Neural crest cell (in vitro differentiated cells): ENCODE measurements around the gene LBHD2. TPM values are rescaled to one million over a fixed set of nuclear protein-coding genes. Genes with fewer than 3 reads are reported as not detected.
"Not testable (repeated sequence)": the region's sequence is repeated elsewhere in the genome, so short reads cannot be mapped to it uniquely, and the experiment has no call there.

Experiments
- DNase-seq: peaks from one replicate; pipeline ENCODE4 v3.0.0; 2021; ENCODE audit warnings: low read depth, mixed read lengths, low spot score
- H3K27ac Mint-ChIP-seq: one replicate; pipeline ENCODE4 v1.8.0; 2021; ENCODE audit warnings: mild to moderate bottlenecking, mixed read lengths; ENCODE audit not compliant: unreplicated experiment
- H3K27me3 Mint-ChIP-seq: 2 replicates; pipeline ENCODE4 v1.8.0; 2021; ENCODE audit warnings: low read depth, mild to moderate bottlenecking, mixed read lengths
- H3K36me3 Mint-ChIP-seq: 2 replicates; pipeline ENCODE4 v1.8.0; 2021; ENCODE audit warnings: low read depth, mild to moderate bottlenecking, mixed read lengths
- H3K4me1 Mint-ChIP-seq: 2 replicates; pipeline ENCODE4 v1.8.0; 2021; ENCODE audit warnings: mixed read lengths
- H3K4me3 Mint-ChIP-seq: one replicate; pipeline ENCODE4 v1.8.0; 2021; ENCODE audit warnings: mild to moderate bottlenecking, mixed read lengths
- H3K9me3 Mint-ChIP-seq: 2 replicates; pipeline ENCODE4 v1.8.0; 2021; ENCODE audit warnings: mixed read lengths
- CTCF ChIP-seq: fragments of 200-600 bp; sonication (generic); conservative IDR thresholded peaks from 2 replicates; pipeline ENCODE4 v1.5.0; 2021; ENCODE audit warnings: antibody characterized with exemption, mild to moderate bottlenecking
- total RNA-seq: library from RNA; stranded (reverse); gene quantifications from 2 replicates; pipeline ENCODE4 v1.2.1, GENCODE V29; 2021

Gene LBHD2
- total RNA-seq, 1 donor from 2014 or later, result not detected

- Mint-ChIP-seq H3K36me3 (no peaks in the 10 kb centered on the region), H3K4me1 (peaks cover 10% of the 10 kb centered on the region), H3K4me3 (no peak overlapping the region), H3K9me3 (no peaks in the 10 kb centered on the region), H3K27me3 (peaks cover 14% of the 10 kb centered on the region), H3K27ac (no peak overlapping the region)
- DNase-seq, result no peak
- no peak for TF ChIP-seq CTCF
These were observed 28.6 kb downstream of the LBHD2 start for GRCh38 chr14:103112400-103113243.

- no peak for TF ChIP-seq CTCF
- DNase-seq, result no peak
- Mint-ChIP-seq H3K9me3 (no peaks in the 10 kb centered on the region), H3K4me1 (peaks cover 10% of the 10 kb centered on the region), H3K27me3 (peaks cover 14% of the 10 kb centered on the region), H3K36me3 (no peaks in the 10 kb centered on the region), H3K27ac (no peak overlapping the region), H3K4me3 (no peak overlapping the region)
These were observed 29.3 kb downstream of the LBHD2 start for GRCh38 chr14:103113303-103113702.

DNA sequence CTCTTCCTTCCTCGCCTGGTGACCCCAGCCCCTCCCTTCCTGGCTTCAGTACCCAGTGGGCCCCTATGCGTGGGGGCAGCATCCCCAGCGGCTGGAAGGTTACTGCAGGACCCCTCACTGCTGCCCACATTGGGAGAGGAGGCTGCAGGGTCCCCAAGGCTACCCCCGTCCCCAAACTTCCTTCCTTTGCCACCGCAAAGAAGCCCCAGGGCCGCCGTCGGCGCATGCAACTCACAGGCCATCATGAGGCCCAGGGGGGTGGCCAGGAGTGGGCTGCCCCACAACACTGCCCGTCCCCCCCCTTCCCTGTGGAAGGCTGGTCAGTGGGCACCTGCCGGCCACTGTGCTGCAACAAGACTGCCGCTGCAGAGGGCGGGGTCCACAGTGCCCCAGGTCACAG is 29.8 kb downstream of the LBHD2 start:
- Mint-ChIP-seq H3K27ac (no peak overlapping the region), H3K4me3 (no peak overlapping the region), H3K9me3 (no peaks in the 10 kb centered on the region), H3K27me3 (peaks cover 14% of the 10 kb centered on the region), H3K36me3 (no peaks in the 10 kb centered on the region), H3K4me1 (peaks cover 10% of the 10 kb centered on the region)
- no peak for DNase-seq
- TF ChIP-seq CTCF, result no peak

GRCh38 chr14:103115086-103115679 is 31.2 kb downstream of the LBHD2 start:
- H3K27ac Mint-ChIP-seq, H3K9me3 Mint-ChIP-seq, H3K4me1 Mint-ChIP-seq, H3K36me3 Mint-ChIP-seq, DNase-seq, H3K4me3 Mint-ChIP-seq, H3K27me3 Mint-ChIP-seq: not testable (repeated sequence)

DNA sequence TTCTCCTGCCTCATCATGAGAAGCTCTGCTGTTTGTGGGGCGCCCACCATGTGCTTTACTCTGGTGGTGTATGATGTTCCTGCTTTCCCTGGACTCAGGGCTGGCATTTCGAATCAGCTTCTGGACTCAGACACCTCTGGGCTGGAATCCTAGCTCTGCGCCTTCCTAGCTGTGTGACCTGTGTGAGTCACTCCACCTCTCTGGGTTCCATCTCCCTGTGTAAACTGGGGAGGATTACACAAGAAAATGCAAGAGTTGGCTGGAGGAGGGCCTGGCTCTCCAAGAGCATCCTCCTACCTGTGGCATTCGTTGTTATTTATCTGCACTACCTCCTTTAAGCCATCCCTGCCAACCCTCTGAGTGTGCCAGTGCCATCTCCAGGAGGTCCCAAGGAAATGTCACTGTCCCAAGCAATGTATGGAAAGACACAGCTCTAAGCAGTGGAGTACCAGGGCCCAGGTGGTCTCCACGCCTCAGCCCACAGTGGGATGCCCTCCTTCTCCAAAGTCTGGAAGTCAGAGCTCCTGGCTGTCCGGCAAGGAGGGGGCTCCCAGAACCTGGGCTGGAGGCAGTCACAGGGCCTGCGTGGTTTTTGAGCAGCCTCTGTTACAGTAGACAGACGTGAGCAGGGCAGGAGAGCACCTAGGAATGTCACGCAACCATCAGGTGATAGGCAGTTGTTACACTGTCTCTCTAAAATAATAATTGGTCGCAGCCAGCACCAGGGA is 32.0 kb downstream of the LBHD2 start:
- Mint-ChIP-seq H3K27ac (no peak overlapping the region), H3K4me3 (no peak overlapping the region), H3K27me3 (peaks cover 9% of the 10 kb centered on the region), H3K36me3 (no peaks in the 10 kb centered on the region), H3K4me1 (no peaks in the 10 kb centered on the region), H3K9me3 (no peaks in the 10 kb centered on the region)
- DNase-seq, result no peak
- no peak for TF ChIP-seq CTCF
